ENCODE data around the gene HSD17B8. TPM values are rescaled to one million over a fixed set of nuclear protein-coding genes. Genes with fewer than 3 reads are reported as not detected.

Gene HSD17B8
- total and polyA plus RNA-seq, 8 donors, result 20.9 to 47.4 (median 34.5) TPM

DNA sequence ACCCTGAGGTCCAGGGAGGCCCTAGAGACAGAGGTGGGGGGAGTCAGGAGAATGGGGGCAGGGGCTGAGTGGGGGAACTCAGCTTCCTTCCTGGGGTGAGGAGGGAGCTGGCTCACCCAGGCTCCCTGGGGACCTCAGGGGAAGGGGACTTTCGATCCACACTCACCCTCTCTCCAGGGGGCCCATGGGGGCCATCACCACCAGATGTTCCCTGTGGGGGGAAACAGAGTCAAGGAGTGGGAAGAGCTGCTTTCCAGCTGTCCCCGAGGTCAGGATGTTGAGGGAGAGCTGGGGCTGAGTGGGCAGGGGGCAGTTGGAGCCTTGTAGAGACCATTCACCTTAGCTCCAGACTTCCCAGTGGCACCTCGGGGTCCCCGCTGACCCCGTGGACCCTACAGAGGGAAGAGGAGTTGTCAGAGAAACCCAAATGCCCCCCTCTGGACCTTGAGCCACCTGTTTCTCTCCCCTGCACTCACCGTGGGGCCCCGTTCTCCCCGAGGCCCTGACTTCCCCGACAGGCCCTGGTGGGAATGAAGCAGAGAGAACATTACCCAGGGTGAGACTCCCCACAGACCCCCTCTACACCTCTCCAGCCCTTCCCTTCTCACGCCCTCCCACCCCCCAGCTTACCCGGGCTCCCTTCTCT is 30.8 kb upstream of the HSD17B8 start:
- intact Hi-C loops (cut with DNase I), result no loop called here
- ATAC-seq (no peak), FAIRE-seq (no peak), DNase-seq (no peak)
- 46 to 52% methylated on average over 11 of the region's 11 CpGs for WGBS, 2 donors
- no peaks in the 10 kb centered on the region for H3K27me3 ChIP-seq
- TF ChIP-seq, protein P1, sequence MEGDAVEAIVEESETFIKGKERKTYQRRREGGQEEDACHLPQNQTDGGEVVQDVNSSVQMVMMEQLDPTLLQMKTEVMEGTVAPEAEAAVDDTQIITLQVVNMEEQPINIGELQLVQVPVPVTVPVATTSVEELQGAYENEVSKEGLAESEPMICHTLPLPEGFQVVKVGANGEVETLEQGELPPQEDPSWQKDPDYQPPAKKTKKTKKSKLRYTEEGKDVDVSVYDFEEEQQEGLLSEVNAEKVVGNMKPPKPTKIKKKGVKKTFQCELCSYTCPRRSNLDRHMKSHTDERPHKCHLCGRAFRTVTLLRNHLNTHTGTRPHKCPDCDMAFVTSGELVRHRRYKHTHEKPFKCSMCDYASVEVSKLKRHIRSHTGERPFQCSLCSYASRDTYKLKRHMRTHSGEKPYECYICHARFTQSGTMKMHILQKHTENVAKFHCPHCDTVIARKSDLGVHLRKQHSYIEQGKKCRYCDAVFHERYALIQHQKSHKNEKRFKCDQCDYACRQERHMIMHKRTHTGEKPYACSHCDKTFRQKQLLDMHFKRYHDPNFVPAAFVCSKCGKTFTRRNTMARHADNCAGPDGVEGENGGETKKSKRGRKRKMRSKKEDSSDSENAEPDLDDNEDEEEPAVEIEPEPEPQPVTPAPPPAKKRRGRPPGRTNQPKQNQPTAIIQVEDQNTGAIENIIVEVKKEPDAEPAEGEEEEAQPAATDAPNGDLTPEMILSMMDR (IDR thresholded peaks at IDR 0.05), result no peak
- no peaks in the 10 kb centered on the region for H3K4me1 ChIP-seq
- H3K27ac ChIP-seq, result no peak overlapping the region
- H3K4me3 ChIP-seq, result no peak overlapping the region
- H3K36me3 ChIP-seq, result no peaks in the 10 kb centered on the region
- no peaks in the 10 kb centered on the region for H3K9me3 ChIP-seq

DNA sequence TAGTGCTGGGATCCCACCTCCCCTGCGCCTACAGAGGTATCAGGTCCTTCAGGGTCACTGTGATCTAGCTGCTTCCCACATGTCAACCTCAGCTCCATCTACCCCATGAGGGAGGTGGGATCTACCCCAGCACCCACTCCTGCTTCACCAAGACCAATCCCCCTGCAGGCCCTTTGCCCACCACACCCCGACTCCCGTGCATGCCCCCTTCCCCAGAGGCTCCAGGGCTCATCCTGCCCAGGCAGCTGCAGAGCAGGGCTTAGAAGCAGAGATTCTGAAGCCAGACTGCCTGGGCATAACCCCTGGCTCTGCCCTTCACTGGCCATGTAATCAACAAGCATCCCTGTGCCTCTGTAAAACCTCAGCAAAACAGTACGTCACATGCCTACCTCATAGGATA is 29.7 kb upstream of the HSD17B8 start:
- intact Hi-C loops (cut with DNase I), result no loop called here
- Histone ChIP-seq H3K4me1 (no peaks in the 10 kb centered on the region), H3K27me3 (no peaks in the 10 kb centered on the region), H3K9me3 (no peaks in the 10 kb centered on the region), H3K36me3 (no peaks in the 10 kb centered on the region), H3K4me3 (no peak overlapping the region), H3K27ac (no peak overlapping the region)
- no peak for DNase-seq
- FAIRE-seq, result no peak
- TF ChIP-seq, protein P1 (IDR thresholded peaks at IDR 0.05), result no peak
- WGBS, 2 donors, result 77 to 80% methylated on average over 4 of the region's 4 CpGs
- no peak for ATAC-seq

DNA sequence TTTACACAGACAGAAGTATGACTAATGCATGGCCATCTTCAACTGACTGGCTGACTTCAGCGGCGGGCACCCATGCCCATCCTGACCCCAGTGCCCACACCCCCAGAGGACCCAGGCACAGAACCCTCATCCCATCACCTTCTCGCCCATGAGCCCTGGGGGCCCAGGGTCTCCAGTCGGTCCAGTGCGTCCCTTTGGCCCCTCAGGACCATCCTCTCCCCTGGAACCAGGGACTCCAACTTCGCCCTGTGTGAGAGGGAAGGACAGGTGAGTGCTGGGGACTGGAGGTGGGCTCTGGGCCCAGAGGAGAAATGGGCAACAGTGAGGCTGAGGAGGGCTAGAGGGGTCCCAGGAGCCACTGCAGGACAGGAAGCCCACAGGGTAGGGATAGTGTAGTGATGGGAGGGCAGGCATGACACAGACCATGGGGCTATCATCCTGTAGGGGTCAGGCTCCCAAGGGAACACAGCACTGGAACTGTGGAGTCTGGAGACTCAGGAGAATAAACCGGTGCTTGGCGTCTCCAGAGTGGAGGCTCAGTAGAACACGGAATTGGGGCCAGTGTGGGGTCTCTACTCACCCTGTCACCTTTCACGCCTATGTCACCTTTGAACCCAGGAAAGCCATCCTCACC is 28.9 kb upstream of the HSD17B8 start:
- intact Hi-C loops (cut with DNase I), result no loop called here
- Histone ChIP-seq H3K4me3 (no peak overlapping the region), H3K4me1 (no peaks in the 10 kb centered on the region), H3K9me3 (no peaks in the 10 kb centered on the region), H3K27ac (no peak overlapping the region), H3K27me3 (no peaks in the 10 kb centered on the region), H3K36me3 (no peaks in the 10 kb centered on the region)
- WGBS, 2 donors, result 55 to 62% methylated on average over 10 of the region's 10 CpGs
- ATAC-seq, result no peak
- FAIRE-seq, result no peak
- DNase-seq, result no peak
- TF ChIP-seq, protein P1 (IDR thresholded peaks at IDR 0.05), result no peak

DNA sequence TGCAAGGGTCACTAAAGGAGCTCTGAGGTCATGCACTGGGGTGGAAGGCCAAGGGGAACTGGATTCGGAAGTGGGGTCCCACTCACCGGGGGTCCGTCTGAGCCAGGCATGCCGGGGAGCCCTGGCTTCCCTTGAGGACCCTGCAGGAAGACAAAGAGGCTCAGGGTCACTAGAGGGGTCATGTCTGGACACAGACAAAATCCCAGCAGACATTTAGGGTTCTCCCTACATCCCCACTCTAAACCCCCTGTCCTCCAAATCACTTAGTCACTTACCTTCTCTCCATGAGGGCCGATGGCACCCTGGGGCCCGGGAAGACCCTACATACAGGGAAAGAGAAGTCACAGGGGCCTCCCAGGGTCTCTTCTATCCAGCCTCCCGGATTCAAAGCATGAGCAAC is 27.5 kb upstream of the HSD17B8 start:
- ATAC-seq (no peak), DNase-seq (no peak), FAIRE-seq (no peak)
- Histone ChIP-seq H3K27me3 (no peaks in the 10 kb centered on the region), H3K9me3 (no peaks in the 10 kb centered on the region), H3K27ac (no peak overlapping the region), H3K4me1 (no peaks in the 10 kb centered on the region), H3K36me3 (no peaks in the 10 kb centered on the region), H3K4me3 (no peak overlapping the region)
- WGBS, 2 donors, result 71 to 75% methylated on average over 7 of the region's 7 CpGs
- TF ChIP-seq, protein P1 (IDR thresholded peaks at IDR 0.05), result no peak
- intact Hi-C loops (cut with DNase I), result no loop called here

All from pancreas (tissue), 10 donors.